GM19467 (cell line): Measurements from ENCODE around the gene LRRTM3.

Experiments used
- ATAC-seq: cut with Tn5 transposase; IDR thresholded peaks from one replicate; pipeline ENCODE4 v1.9.1; 2021; ENCODE audit warnings: mild to moderate bottlenecking, moderate library complexity; ENCODE audit not compliant: unreplicated experiment

LRRTM3 gene

DNA sequence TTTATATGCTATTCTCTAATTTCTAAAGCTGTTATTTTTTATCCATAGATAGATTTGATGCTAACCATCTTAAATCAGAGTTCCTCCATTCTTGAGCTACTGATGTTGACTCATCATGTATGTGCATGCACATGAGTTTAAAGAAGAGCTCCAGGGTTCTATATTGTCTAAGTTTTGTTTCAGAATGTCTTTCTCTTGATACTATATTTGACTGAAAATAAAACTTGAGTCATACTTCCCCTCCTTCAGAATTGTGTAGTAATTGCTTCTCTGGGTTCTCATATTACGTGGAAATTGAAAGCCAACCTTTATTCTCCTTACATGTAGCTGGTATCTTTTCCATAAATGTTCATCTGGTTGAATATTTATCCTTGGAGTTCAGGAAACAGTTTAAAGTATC lies 89.4 kb downstream of the LRRTM3 start:
- no peak for ATAC-seq

DNA sequence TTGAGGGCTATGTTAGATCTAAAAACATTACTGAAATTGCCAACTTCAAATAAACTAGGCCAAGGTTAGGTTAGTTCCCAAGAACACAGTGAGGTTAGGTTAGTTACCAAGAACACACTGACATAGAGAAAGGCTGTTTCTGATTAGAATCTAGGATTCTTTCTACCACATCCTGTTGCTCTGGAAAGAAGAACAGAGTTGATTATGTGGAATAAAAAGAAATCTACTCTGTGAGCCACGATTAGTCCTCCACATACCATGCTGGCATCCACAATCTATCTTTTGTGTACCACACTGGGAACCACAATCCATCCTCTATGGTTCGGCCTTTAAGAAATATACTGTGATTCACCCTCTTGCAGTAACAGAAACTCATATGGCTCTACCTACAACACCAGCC lies 91.4 kb downstream of the LRRTM3 start:
- no peak for ATAC-seq

GRCh38 chr10:67022099-67022498 lies 96.3 kb downstream of the LRRTM3 start:
- no peak for ATAC-seq

DNA sequence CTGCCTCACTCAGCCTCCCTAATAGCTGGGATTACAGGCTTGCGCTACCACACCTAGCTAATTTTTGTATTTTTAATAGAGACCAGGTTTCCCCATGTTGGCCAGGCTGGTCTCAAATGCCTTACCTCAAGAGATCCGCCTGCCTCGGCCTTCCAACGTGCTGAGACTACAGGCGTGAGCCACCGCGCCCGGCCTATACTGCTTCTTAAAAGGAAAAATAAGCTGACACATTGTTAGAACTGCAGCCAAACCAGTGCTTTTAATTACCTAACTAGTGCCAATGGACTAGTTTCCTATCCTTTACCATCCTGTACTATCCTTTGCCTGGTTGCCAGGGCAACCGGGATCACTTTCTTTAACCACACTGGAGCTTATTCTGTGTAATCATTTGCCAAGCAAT lies 108.0 kb downstream of the LRRTM3 start:
- ATAC-seq: no peak

DNA sequence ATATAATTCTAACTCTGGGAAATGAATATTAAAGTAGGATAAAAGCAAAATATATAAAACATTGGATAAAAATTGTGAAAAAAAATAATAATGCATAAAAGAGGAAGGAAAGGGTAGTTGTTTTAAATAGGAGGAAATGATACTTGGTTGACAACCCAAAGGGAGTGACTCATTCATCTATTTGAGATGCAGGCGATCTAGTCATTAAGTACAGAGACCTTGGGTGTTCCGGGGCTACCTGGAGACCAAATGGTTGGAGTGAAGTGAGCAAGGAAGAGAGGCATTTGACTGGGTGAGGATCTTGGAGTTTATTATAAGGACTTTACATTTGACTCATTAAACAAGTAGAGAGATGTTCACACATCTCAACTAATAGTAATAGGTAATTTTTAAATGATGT lies 111.0 kb downstream of the LRRTM3 start:
- ATAC-seq: no peak

DNA sequence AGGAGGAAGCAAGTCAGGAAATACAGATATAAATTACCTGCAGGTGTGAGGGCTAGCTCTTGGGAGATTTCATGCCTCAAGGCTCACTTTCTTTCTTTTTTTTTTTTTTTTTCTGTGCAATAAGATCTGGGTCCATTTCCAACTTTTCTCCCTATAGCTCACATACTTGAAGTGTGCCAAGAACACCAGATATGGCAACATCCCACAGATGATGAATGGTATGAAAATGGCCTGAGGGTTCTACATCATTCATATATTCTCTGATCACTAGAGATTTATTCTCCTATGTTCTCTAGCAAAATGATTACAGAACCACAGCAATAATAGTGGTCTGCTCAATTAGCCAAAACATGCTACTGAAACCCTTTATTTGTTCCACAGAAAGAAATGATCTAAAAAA lies 117.2 kb downstream of the LRRTM3 start:
- ATAC-seq: no peak

GRCh38 chr10:67045404-67045803 lies 119.6 kb downstream of the LRRTM3 start:
- no peak for ATAC-seq

DNA sequence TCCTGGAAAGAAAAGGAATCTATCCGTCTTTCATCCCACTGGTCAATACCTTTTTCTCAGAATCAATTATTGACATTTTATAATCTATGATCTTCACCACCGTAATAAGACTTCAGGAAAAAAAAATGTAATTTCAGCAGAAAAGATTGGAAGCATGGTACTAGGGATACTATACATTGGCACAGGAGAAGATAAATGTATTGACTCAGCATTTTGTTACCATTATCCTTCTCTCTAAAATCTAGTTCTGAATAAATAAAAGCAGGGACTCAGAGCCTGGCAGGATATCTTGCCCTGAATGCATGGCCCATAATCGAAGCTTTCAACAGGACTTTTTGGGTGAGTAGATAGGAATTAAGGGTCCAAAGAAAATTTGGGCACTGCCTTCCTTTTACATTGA lies 120.7 kb downstream of the LRRTM3 start:
- ATAC-seq: no peak

- no peak for ATAC-seq
Observed at GRCh38 chr10:67049988-67050387, 124.2 kb downstream of the LRRTM3 start.

GRCh38 chr10:67050415-67050814 lies 124.6 kb downstream of the LRRTM3 start:
- ATAC-seq: no peak

DNA sequence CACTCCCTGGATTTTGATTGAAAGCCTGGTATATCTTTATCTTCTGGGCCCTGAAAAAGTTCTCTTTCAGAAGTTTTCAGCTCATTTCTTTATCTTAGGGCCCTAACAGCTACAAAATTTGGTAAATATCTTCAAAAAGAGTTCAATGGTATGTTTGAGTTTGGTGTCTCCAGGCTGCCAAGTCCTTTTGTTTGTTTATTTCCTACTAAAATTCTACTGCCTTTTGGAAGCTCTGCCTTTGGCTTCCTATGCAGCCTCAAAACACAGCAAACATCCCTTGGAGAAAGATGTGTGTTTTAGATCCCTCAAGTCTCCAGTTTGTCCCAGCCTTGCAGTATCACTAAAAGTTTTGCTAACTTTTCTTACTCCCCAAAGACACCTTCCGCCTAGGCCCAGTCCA lies 146.8 kb downstream of the LRRTM3 start:
- ATAC-seq: no peak

DNA sequence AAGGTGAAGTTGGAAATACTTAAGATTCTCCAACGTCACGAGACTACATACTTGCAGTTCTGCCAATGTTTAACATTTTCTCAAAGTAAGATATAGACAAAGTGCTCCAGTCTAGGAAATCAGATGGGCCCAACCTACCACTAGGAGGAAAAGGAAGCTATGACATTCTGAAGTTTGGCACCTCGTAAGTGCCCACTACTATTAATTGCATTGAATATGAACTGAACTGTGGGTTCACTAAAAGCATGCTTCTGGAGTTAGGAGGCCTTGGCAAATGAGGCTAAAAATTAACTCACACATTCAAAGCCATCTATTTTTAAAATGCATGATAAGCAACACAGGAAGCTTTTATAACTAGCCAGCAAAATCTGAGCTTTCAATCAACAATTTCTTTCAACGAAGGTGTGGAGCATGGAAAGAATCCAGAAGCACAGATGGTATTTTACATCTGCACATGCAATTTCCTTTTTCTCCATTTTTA lies 149.7 kb downstream of the LRRTM3 start:
- ATAC-seq: no peak

DNA sequence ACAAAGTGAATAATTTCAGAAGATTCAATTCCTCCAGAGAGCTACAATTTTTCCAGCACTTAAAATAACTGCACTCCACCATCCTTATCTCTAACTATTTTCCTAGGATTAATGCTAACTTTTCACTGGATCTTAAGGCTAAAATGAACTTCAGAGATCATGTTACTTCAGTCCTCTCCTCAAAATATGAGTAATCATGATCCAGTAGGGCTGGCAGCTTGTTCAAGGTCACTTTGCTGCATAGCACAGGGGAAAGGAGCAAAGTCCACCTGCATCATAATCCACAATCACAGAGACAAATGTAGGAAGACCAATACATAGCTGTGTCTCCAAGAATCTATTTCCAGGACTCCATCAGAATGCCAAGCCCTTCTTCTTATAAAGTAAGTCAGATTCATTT lies 150.3 kb downstream of the LRRTM3 start:
- no peak for ATAC-seq

- no peak for ATAC-seq
Observed at GRCh38 chr10:67077376-67077775, 151.5 kb downstream of the LRRTM3 start.

DNA sequence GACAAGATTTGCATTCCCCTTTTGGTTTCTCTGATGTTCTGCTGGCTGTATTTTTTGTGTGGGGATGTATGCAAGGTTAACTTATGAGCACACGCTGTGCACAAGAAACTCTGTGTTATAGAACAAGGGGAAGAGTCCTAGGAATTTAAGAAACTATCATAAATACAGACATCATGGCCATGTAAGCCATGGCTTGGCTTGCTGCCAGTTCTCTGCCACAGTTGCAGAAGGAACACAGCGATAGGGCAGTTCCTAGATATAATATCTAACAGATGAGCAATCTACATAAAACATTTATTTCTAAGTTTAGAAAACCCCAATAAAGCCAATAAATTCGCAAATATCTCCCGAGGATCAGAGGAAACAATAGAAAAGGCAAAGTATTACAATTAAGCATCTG lies 153.3 kb downstream of the LRRTM3 start:
- no peak for ATAC-seq

- ATAC-seq: no peak
Observed at GRCh38 chr10:67086327-67087134, 160.7 kb downstream of the LRRTM3 start.

DNA sequence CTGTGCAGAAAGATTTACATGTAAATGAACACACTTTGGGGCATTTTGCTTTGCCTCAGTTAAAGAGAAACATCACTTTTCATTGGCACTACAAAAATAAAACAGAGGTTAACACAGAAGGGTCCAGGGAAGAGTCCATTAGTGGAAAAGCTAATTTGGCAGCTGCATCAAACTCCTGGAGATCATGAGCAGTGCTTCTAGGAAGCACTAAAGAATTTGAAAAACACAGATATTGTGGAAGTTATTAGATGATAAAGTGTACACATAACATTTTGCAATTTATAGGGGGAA lies 161.2 kb downstream of the LRRTM3 start:
- ATAC-seq: no peak

DNA sequence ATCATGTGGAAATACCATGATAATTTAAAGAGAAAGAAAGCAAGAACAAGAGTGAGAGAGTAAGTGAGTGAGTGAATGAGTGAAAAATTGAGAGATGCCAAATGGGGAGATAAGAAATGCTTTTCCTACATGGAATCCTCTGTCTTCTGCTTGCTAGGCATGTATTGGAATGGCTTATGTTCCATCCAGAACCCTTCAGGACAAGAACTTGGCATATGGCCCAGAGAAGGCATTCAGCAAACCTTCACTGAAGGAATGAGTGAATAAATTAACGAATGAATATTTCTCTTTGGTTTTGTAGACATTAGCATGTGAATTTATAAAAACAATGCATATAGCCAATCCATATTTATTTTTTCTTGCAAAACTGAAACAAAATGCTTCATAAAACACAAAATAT lies 162.2 kb downstream of the LRRTM3 start:
- no peak for ATAC-seq

DNA sequence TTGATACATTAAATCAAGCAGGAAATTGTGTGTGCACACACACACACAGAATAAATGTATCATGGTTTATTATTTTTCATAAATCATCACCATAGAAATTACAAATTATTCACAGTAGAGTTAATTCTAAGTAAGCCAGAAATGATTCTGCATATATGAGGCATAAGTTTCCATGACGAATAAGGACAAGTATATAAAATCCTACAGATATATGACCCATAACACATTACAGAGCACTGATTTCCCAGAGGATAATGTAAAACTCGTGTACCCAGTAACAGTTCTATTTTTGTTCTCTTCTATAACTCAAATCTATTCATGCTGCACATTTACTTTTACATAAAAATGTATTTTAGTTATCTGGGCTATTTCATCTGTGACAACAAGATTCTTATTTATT lies 169.7 kb downstream of the LRRTM3 start:
- ATAC-seq: no peak

- ATAC-seq: no peak
Observed at GRCh38 chr10:67098461-67098860, 172.6 kb downstream of the LRRTM3 start.

GRCh38 chr10:67100951-67101350 lies 175.1 kb downstream of the LRRTM3 start:
- ATAC-seq: no peak

DNA sequence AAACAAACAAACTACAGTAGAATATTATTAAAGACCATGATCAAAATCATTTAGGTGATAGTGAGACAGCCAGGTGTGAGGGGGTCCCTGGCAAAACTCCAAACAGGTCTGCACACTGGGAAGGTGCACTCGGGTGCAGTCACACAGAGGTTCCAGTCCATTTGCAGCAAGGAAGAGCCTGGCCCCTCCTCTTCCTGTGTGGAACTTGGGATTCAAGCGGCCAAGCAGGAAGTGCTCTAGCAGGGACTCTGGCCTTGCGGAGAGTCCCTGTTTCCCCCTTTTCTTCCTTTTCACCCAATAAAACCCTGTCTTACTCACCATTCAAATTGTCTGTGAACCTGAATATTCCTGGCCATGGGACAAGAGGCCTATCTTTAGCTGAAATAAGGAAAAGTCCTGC lies 181.8 kb downstream of the LRRTM3 start:
- ATAC-seq: no peak

- no peak for ATAC-seq
Observed at GRCh38 chr10:67110286-67110685, 184.4 kb downstream of the LRRTM3 start.
